Neural cell (in vitro differentiated cells): Measurements from ENCODE around the gene EEF2K. TPM values are rescaled to one million over a fixed set of nuclear protein-coding genes. Genes with fewer than 3 reads are reported as not detected.
A peak's percentile ranks its signal among the peaks of the same experiment; 100 is the strongest.

Source experiments
- H2AFZ ChIP-seq: fragments of 200-600, 300-800 bp; sonication (generic), shearing (Covaris generic); 2 replicates; pipeline ENCODE4 v1.6.0; 2014; ENCODE audit warnings: low read depth, mild to moderate bottlenecking, antibody characterized with exemption, low read length, moderate library complexity
- H3F3A ChIP-seq: fragments of 200-600 bp; shearing (Covaris generic); 2 replicates; pipeline ENCODE4 v1.6.1; 2016; ENCODE audit warnings: mild to moderate bottlenecking, moderate library complexity, mixed read lengths, antibody characterized with exemption, low read length; ENCODE audit not compliant: insufficient read depth, poor library complexity, severe bottlenecking
- H3K27ac ChIP-seq: fragments of 200-600, 300-800 bp; sonication (generic), shearing (Covaris generic); 2 replicates; pipeline ENCODE4 v1.5.1; 2014; ENCODE audit warnings: mild to moderate bottlenecking, low read length, moderate library complexity
- H3K27me3 ChIP-seq: fragments of 300-800, 200-600 bp; sonication (generic), shearing (Covaris generic); 2 replicates; pipeline ENCODE4 v1.6.0; 2014; ENCODE audit warnings: mild to moderate bottlenecking, low read depth, low read length, moderate library complexity; ENCODE audit not compliant: insufficient read depth
- H3K36me3 ChIP-seq: fragments of 300-800, 200-600 bp; sonication (generic), shearing (Covaris generic); 2 replicates; pipeline ENCODE4 v1.5.1; 2014; ENCODE audit warnings: mild to moderate bottlenecking, antibody characterized with exemption, low read length, moderate library complexity; ENCODE audit not compliant: insufficient read depth
- H3K4me2 ChIP-seq: fragments of 300-800, 200-600 bp; sonication (generic), shearing (Covaris generic); 2 replicates; pipeline ENCODE4 v1.6.0; 2014; ENCODE audit warnings: mild to moderate bottlenecking, low read length
- H3K4me3 ChIP-seq: fragments of 300-800, 200-600 bp; sonication (generic), shearing (Covaris generic); 2 replicates; pipeline ENCODE4 v1.5.1; 2014; ENCODE audit warnings: mild to moderate bottlenecking, low read length, moderate library complexity
- H3K79me2 ChIP-seq: fragments of 200-600 bp; shearing (Covaris generic); replicated peaks from 2 replicates; pipeline ENCODE4 v1.6.0; 2014; ENCODE audit warnings: mild to moderate bottlenecking, low read length, moderate library complexity; ENCODE audit not compliant: insufficient read depth
- H3K9ac ChIP-seq: fragments of 300-800, 200-600 bp; sonication (generic), shearing (Covaris generic); 2 replicates; pipeline ENCODE4 v1.6.1; 2016; ENCODE audit warnings: mild to moderate bottlenecking, low read length, mixed read lengths
- H3K9me2 ChIP-seq: fragments of 200-600 bp; shearing (Covaris generic); 2 replicates; pipeline ENCODE4 v1.6.1; 2016; ENCODE audit warnings: mild to moderate bottlenecking, low read length, mixed read lengths; ENCODE audit not compliant: insufficient read depth
- H3K9me3 ChIP-seq: fragments of 200-600, 300-800 bp; sonication (generic), shearing (Covaris generic); 2 replicates; pipeline ENCODE4 v1.6.1; 2016; ENCODE audit warnings: mild to moderate bottlenecking, mixed run types, low read length, moderate library complexity, mixed read lengths
- H4K20me1 ChIP-seq: fragments of 200-600 bp; shearing (Covaris generic); 2 replicates; pipeline ENCODE4 v1.6.1; 2016; ENCODE audit warnings: mild to moderate bottlenecking, mixed run types; ENCODE audit not compliant: insufficient read depth
- CTCF ChIP-seq: fragments of 450-650 bp; IDR thresholded peaks from 2 replicates; pipeline ENCODE4 v1.5.1; 2014; ENCODE audit warnings: antibody characterized with exemption, mild to moderate bottlenecking, moderate library complexity; ENCODE audit not compliant: poor library complexity, severe bottlenecking
- EP300 ChIP-seq: fragments of 450-650 bp; conservative IDR thresholded peaks from 2 replicates; pipeline ENCODE4 v1.6.1; 2014; ENCODE audit warnings: antibody characterized with exemption, mild to moderate bottlenecking, moderate library complexity; ENCODE audit not compliant: poor library complexity, severe bottlenecking
- EZH2 ChIP-seq: fragments of 200-600, 300-800 bp; shearing (Covaris generic), sonication (generic); IDR thresholded peaks from 2 replicates; pipeline ENCODE4 v1.6.1; 2014; ENCODE audit warnings: antibody characterized with exemption, low read length, borderline replicate concordance, mild to moderate bottlenecking; ENCODE audit not compliant: insufficient read depth, poor library complexity, severe bottlenecking
- MXI1 ChIP-seq: fragments of 450-650 bp; conservative IDR thresholded peaks from 2 replicates; pipeline ENCODE4 v1.6.1; 2014; ENCODE audit warnings: antibody characterized with exemption, mild to moderate bottlenecking; ENCODE audit not compliant: poor library complexity, severe bottlenecking
- POLR2AphosphoS5 ChIP-seq: IDR thresholded peaks from 2 replicates; pipeline ENCODE4 v1.6.1; 2012
- RAD21 ChIP-seq: fragments of 450-650 bp; conservative IDR thresholded peaks from 2 replicates; pipeline ENCODE4 v1.6.1; 2014; ENCODE audit warnings: antibody characterized with exemption, mild to moderate bottlenecking, moderate library complexity
- REST ChIP-seq: IDR thresholded peaks from 2 replicates; pipeline ENCODE4 v1.6.1; 2012; ENCODE audit warnings: borderline replicate concordance
- SMC3 ChIP-seq: fragments of 450-650 bp; conservative IDR thresholded peaks from 2 replicates; pipeline ENCODE4 v1.6.1; 2014; ENCODE audit warnings: antibody characterized with exemption, mild to moderate bottlenecking, moderate library complexity; ENCODE audit not compliant: poor library complexity
- TAF1 ChIP-seq: IDR thresholded peaks from 2 replicates; pipeline ENCODE4 v1.6.1; 2012; ENCODE audit warnings: low read depth
- polyA plus RNA-seq: library from polyadenylated mRNA; depleted of rRNA; stranded (reverse); fragments of >200 nt; gene quantifications from 2 replicates; pipeline ENCODE4 v1.2.3, GENCODE V29; 2014

Gene EEF2K
- polyA plus RNA-seq, 1 donor from 2014 or later: 7.2 TPM

DNA sequence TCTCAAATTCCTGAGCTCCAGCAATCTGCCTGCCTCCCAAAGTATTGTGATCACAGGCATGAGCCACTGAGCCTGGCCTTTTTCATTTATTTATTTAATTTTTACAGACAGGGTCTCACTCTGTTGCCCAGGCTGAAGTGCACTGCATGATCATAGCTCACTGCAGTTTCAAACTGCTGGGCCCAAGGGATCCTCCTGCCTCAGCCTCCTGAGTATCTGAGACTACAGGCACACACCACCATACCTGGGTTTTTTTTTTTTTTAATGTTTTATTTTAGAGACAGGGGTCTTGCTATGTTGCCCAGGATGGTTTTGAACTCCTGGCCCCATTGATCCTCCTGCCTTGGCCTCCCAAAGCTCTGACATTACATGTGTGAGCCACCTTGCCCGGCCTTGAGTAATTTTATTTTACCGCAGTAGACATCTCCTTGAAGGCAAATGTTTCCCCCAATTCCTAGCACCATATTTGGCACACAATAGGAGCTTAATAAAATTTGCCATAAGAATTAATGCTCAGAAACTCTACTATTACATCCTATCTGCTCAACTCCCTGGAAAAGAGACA lies 1.9 kb upstream of the EEF2K start:
- Histone ChIP-seq H3K9ac (no peak overlapping the region), H3F3A (no peaks in the 10 kb centered on the region), H3K27ac (no peak overlapping the region), H3K4me2 (no peak overlapping the region), H3K9me3 (no peaks in the 10 kb centered on the region), H3K27me3 (no peaks in the 10 kb centered on the region), H3K36me3 (no peaks in the 10 kb centered on the region), H3K9me2 (no peaks in the 10 kb centered on the region), H3K79me2 (no peaks in the 10 kb centered on the region), H2AFZ (no peak overlapping the region), H3K4me3 (no peak overlapping the region), H4K20me1 (no peaks in the 10 kb centered on the region)
- no peak for TF ChIP-seq MXI1
- TF ChIP-seq POLR2AphosphoS5: no peak
- TF ChIP-seq EZH2: no peak
- no peak for TF ChIP-seq RAD21
- no peak for TF ChIP-seq SMC3
- TF ChIP-seq CTCF: no peak
- TF ChIP-seq TAF1: no peak
- TF ChIP-seq EP300: no peak
- TF ChIP-seq REST: no peak

DNA sequence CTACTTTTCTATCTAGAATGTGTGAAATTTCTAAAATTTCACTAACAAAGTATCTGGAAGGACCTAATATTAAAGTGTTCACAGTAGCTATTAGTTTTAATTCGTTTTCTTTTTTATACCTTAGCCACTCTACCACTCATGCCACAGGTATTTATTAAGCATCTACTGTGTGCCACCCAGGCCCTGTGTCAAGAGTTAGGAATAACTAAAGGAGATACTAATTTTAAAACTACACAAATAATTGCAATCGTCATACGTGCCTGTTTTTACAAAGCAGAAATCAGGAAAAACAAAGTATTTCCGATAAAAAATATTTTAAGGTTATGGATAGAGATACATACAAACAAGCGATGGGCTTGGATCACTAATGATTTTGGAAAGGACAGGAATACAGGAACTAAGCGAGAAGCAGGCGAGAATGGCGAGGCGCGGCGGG lies 483 bp upstream of the EEF2K start:
- Histone ChIP-seq H3K4me2 (no peak overlapping the region), H3K27ac (no peak overlapping the region), H3F3A (no peaks in the 10 kb centered on the region), H4K20me1 (no peaks in the 10 kb centered on the region), H3K27me3 (no peaks in the 10 kb centered on the region), H3K36me3 (no peaks in the 10 kb centered on the region), H3K9ac (peak overlapping the region; percentile 73), H3K79me2 (no peaks in the 10 kb centered on the region), H3K9me3 (no peaks in the 10 kb centered on the region), H3K9me2 (no peaks in the 10 kb centered on the region), H3K4me3 (peak overlapping the region; percentile 98), H2AFZ (no peak overlapping the region)
- no peak for TF ChIP-seq SMC3
- no peak for TF ChIP-seq EZH2
- TF ChIP-seq EP300: no peak
- TF ChIP-seq TAF1: no peak
- TF ChIP-seq RAD21: no peak
- no peak for TF ChIP-seq CTCF
- TF ChIP-seq POLR2AphosphoS5: no peak
- TF ChIP-seq REST: no peak
- no peak for TF ChIP-seq MXI1
